GM10847 (cell line): ENCODE data around the gene TRIM4.

ENCODE experiments used
- POLR2A ChIP-seq: IDR thresholded peaks from 2 replicates; pipeline ENCODE4 v1.6.1; 2011; ENCODE audit not compliant: insufficient read length; ENCODE audit errors: extremely low read depth

Gene TRIM4

GRCh38 chr7:99918959-99919813 lies at the start of gene TRIM4:
TSS of gene TRIM4 (minus strand) at chr7:99919530. CDS start at chr7:99919401, 129 bp downstream.
- peak; percentile 79 for TF ChIP-seq POLR2A

- no peak for TF ChIP-seq POLR2A
Measured at GRCh38 chr7:99958564-99959227, 39.4 kb upstream of the TRIM4 start.

GRCh38 chr7:99955247-99955646 lies 35.9 kb upstream of the TRIM4 start:
- TF ChIP-seq POLR2A = no peak

- TF ChIP-seq POLR2A = no peak
Measured at GRCh38 chr7:99953649-99954048, 34.3 kb upstream of the TRIM4 start.

- no peak for TF ChIP-seq POLR2A
Measured at GRCh38 chr7:99949645-99950228, 30.4 kb upstream of the TRIM4 start.

- no peak for TF ChIP-seq POLR2A
Measured at GRCh38 chr7:99947608-99948007, 28.3 kb upstream of the TRIM4 start.

- TF ChIP-seq POLR2A = no peak
Measured at GRCh38 chr7:99944497-99945070, 25.3 kb upstream of the TRIM4 start.

- TF ChIP-seq POLR2A = no peak
Measured at GRCh38 chr7:99943641-99944496, 24.5 kb upstream of the TRIM4 start.

GRCh38 chr7:99938296-99938695 lies 19.0 kb upstream of the TRIM4 start:
- TF ChIP-seq POLR2A = no peak

- no peak for TF ChIP-seq POLR2A
Measured at GRCh38 chr7:99930376-99930775, 11.0 kb upstream of the TRIM4 start.

- no peak for TF ChIP-seq POLR2A
Measured at GRCh38 chr7:99929730-99930053, 10.4 kb upstream of the TRIM4 start.

GRCh38 chr7:99928994-99929729 lies 9.8 kb upstream of the TRIM4 start, which contains the start of gene GJC3:
TSS of gene GJC3 (minus strand) at chr7:99929620. CDS start at chr7:99929620, 0 bp downstream.
- no peak for TF ChIP-seq POLR2A

- no peak for TF ChIP-seq POLR2A
Measured at GRCh38 chr7:99928188-99928587, 8.9 kb upstream of the TRIM4 start.

- no peak for TF ChIP-seq POLR2A
Measured at GRCh38 chr7:99927536-99927935, 8.2 kb upstream of the TRIM4 start.
